Measurements from ENCODE around the gene PTMS. TPM values are rescaled to one million over a fixed set of nuclear protein-coding genes. Genes with fewer than 3 reads are reported as not detected.

PTMS gene
- total and polyA plus RNA-seq, 10 of the 15 experiments (the other 5 are each of a cell fraction or from before 2014, with no cell fraction given) = 2.1 to 127 (median 29.8) TPM

DNA sequence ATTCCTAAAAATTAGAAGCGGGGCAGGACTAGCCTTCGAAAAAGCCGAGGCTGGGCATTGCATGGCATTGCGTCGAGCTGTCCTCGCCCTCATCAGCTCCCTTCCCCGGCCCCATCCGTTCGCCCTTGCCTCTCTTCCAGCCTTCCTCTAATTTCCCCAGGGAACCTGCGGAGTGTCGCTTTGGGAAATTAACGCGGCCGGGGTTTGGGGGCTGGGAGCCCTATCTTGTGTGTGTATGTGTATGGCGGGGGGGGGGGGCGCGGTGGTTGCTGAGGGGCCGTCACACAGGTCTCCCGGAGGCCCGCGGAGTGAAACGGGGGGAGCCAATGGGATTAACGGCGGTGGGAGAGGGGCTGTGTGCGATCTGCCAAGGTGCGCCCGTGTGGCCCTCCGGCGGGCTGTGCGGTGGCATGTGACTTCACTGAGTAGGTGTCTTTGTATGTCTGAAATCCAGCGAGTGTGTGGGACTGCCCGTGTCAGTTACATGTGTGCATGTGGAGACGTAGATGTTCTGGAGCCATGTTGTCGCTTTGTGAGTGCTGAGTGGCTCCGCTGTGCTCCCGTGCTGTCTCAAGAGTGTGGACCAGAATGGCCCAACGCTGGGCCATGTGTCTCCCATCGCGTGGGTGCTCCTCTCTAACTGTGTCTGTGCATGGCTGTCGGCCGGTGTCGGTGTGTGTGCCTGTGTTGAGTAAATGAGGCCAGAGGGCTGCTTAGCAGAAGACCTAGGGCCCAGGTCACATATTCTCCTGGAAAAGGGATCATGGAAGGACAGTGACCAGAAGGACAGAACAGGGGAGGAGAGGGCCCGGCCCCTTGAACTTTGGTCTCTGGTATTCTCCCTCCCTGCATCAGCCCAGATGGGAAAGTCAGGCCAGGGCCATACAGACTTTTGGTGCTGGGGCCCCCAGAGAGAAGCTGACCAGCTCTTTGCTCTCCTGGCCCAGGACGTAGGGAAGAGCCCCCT lies 1.5 kb downstream of the PTMS start:
- ChIA-PET RAD21 (ENCODE audit: unreplicated experiment) (interaction anchor here (0.6 to 4.1 kb wide), 10 partner anchors 9 to 177 kb away, joined by 3 to 51 read pairs (median 4); partner anchors contain the start of gene MLF2), CTCF (interaction anchor here (0.7 to 3.5 kb wide), 12 partner anchors 9 to 405 kb away, joined by 3 to 67 read pairs (median 6); partner anchors contain the start of genes CD4, COPS7A, MLF2 and ZNF384), SMC1A (ENCODE audit: uncharacterized antibody, unreplicated experiment) (interaction anchor here (1.0 to 4.2 kb wide), 6 partner anchors 9 to 82 kb away, joined by 3 to 39 read pairs (median 5); partner anchors contain the start of gene MLF2), POLR2A (interaction anchor here (1.0 to 3.2 kb wide), 9 partner anchors 7 to 85 kb away, joined by 4 to 60 read pairs (median 7); partner anchors contain the start of genes CDCA3, COPS7A, MLF2 and USP5)
- in situ Hi-C loops (cut with MboI) (no loop called here), intact Hi-C loops (cut with micrococcal nuclease; ENCODE audit: unreplicated experiment) (no loop called here)
- no peaks in the 10 kb centered on the region for H4K20me1 ChIP-seq (ENCODE audit: control insufficient read depth, insufficient read depth)
- DNase-seq (ENCODE audit: low read depth, low spot score) (no peak), FAIRE-seq (no peak), ATAC-seq (no peak)
- 51% methylated on average over 40 of the region's 44 CpGs for WGBS (ENCODE audit: insufficient coverage, insufficient replicate concordance, low lambda C conversion rate, missing lambda C conversion rate)
- H3K36me3 ChIP-seq (ENCODE audit: control insufficient read depth in 2 of 2, insufficient read depth in 2 of 2, low read length in 1 of 2) = no peaks in the 10 kb centered on the region
- peak overlapping the region; percentile 24; the same call in 1 of the 2 replicates for H3K27ac ChIP-seq (ENCODE audit: control insufficient read depth, insufficient read depth)
- peak overlapping the region; percentile 90 for H3K4me2 ChIP-seq (ENCODE audit: control insufficient read depth, insufficient read depth)
- BruUV-seq (replicated peaks) = TSS peak; percentile 43
- H2AFZ ChIP-seq (ENCODE audit: control insufficient read depth, low read depth, low read length) = peak overlapping the region; percentile 75
- TF ChIP-seq RAD21 (IDR thresholded peaks at IDR 0.05; ENCODE audit: insufficient read depth, low read depth, low read length) (no peak), HDGF (IDR thresholded peaks at IDR 0.05) (0 out of 2 replicates have a peak, but pooled peaks have one; percentile 3)
- TF ChIP-seq, protein P1, sequence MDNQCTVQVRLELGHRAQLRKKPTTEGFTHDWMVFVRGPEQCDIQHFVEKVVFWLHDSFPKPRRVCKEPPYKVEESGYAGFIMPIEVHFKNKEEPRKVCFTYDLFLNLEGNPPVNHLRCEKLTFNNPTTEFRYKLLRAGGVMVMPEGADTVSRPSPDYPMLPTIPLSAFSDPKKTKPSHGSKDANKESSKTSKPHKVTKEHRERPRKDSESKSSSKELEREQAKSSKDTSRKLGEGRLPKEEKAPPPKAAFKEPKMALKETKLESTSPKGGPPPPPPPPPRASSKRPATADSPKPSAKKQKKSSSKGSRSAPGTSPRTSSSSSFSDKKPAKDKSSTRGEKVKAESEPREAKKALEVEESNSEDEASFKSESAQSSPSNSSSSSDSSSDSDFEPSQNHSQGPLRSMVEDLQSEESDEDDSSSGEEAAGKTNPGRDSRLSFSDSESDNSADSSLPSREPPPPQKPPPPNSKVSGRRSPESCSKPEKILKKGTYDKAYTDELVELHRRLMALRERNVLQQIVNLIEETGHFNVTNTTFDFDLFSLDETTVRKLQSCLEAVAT (IDR thresholded peaks at IDR 0.05) = peak; percentile 95
- TF ChIP-seq, protein P2, sequence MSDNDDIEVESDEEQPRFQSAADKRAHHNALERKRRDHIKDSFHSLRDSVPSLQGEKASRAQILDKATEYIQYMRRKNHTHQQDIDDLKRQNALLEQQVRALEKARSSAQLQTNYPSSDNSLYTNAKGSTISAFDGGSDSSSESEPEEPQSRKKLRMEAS (IDR thresholded peaks at IDR 0.05; ENCODE audit: low read depth, low read length) = 0 out of 2 replicates have a peak, but pooled peaks have one; percentile 23
- TF ChIP-seq, protein P3, sequence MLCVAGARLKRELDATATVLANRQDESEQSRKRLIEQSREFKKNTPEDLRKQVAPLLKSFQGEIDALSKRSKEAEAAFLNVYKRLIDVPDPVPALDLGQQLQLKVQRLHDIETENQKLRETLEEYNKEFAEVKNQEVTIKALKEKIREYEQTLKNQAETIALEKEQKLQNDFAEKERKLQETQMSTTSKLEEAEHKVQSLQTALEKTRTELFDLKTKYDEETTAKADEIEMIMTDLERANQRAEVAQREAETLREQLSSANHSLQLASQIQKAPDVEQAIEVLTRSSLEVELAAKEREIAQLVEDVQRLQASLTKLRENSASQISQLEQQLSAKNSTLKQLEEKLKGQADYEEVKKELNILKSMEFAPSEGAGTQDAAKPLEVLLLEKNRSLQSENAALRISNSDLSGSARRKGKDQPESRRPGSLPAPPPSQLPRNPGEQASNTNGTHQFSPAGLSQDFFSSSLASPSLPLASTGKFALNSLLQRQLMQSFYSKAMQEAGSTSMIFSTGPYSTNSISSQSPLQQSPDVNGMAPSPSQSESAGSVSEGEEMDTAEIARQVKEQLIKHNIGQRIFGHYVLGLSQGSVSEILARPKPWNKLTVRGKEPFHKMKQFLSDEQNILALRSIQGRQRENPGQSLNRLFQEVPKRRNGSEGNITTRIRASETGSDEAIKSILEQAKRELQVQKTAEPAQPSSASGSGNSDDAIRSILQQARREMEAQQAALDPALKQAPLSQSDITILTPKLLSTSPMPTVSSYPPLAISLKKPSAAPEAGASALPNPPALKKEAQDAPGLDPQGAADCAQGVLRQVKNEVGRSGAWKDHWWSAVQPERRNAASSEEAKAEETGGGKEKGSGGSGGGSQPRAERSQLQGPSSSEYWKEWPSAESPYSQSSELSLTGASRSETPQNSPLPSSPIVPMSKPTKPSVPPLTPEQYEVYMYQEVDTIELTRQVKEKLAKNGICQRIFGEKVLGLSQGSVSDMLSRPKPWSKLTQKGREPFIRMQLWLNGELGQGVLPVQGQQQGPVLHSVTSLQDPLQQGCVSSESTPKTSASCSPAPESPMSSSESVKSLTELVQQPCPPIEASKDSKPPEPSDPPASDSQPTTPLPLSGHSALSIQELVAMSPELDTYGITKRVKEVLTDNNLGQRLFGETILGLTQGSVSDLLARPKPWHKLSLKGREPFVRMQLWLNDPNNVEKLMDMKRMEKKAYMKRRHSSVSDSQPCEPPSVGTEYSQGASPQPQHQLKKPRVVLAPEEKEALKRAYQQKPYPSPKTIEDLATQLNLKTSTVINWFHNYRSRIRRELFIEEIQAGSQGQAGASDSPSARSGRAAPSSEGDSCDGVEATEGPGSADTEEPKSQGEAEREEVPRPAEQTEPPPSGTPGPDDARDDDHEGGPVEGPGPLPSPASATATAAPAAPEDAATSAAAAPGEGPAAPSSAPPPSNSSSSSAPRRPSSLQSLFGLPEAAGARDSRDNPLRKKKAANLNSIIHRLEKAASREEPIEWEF (IDR thresholded peaks at IDR 0.05; ENCODE audit: insufficient replicate concordance, low read depth, low read length) = no peak
- H3K4me3 ChIP-seq = peak overlapping the region; percentile 83
- no peaks in the 10 kb centered on the region for H3K9me3 ChIP-seq (replicated peaks; ENCODE audit: control insufficient read depth, insufficient read depth, low read length)
- H3K79me2 ChIP-seq (ENCODE audit: control insufficient read depth, insufficient read depth, low read length) = peaks cover 16% of the 10 kb centered on the region
- H3K4me1 ChIP-seq (ENCODE audit: control insufficient read depth, insufficient read depth, low read length) = peaks cover 41% of the 10 kb centered on the region
- H3K27me3 ChIP-seq (replicated peaks in 1 of 2; ENCODE audit: control insufficient read depth in 2 of 2, insufficient read depth in 2 of 2, low read length in 1 of 2) = no peaks in the 10 kb centered on the region
- H3K9ac ChIP-seq (ENCODE audit: control insufficient read depth, insufficient read depth, low read length) = peak overlapping the region; percentile 72
